ENCODE data around the gene NHLRC4. TPM values are rescaled to one million over a fixed set of nuclear protein-coding genes. Genes with fewer than 3 reads are reported as not detected.

NHLRC4 gene
- total RNA-seq, 2 experiments from 2014 or later: 0.45 to 0.55 TPM

GRCh38 chr16:574021-574760 is 7.4 kb downstream of the NHLRC4 start:
- Mint-ChIP-seq H3K36me3 (ENCODE audit: low read depth) (peaks cover 4% of the 10 kb centered on the region), H3K27ac (no peak overlapping the region), H3K9me3 (no peaks in the 10 kb centered on the region), H3K4me1 (ENCODE audit: low read depth) (peaks cover 19% of the 10 kb centered on the region), H3K4me3 (no peak overlapping the region), H3K27me3 (no peaks in the 10 kb centered on the region)
- Histone ChIP-seq H3K4me3 (ENCODE audit: low read length) (no peak overlapping the region), H3K9me3 (ENCODE audit: control insufficient read depth in 1 of 2, insufficient read depth in 1 of 2, low read length in 2 of 2) (no peaks in the 10 kb centered on the region), H3K36me3 (ENCODE audit: insufficient read depth, low read length) (peaks cover 6% of the 10 kb centered on the region), H3K27me3 (ENCODE audit: control insufficient read depth in 1 of 2, insufficient read depth in 2 of 2, low read length in 2 of 2) (no peaks in the 10 kb centered on the region), H3K27ac (ENCODE audit: low read depth in 1 of 2, low read length in 2 of 2) (no peak overlapping the region), H3K4me1 (ENCODE audit: insufficient read depth, low read length) (peaks cover 22% of the 10 kb centered on the region)
- no peak for TF ChIP-seq CTCF (IDR thresholded peaks at IDR 0.05)
- intact Hi-C loops (cut with DNase I, micrococcal nuclease): no loop called here
- ChIA-PET CTCF (no interaction called here), POLR2A (no interaction called here)
- ATAC-seq (ENCODE audit: poor library complexity) (no peak), DNase-seq (no peak)

- Histone ChIP-seq H3K9me3 (ENCODE audit: control insufficient read depth in 1 of 2, insufficient read depth in 1 of 2, low read length in 2 of 2) (no peaks in the 10 kb centered on the region), H3K4me3 (ENCODE audit: low read length) (no peak overlapping the region), H3K4me1 (ENCODE audit: insufficient read depth, low read length) (peaks cover 14% of the 10 kb centered on the region), H3K27ac (ENCODE audit: low read depth in 1 of 2, low read length in 2 of 2) (no peak overlapping the region), H3K27me3 (ENCODE audit: control insufficient read depth in 1 of 2, insufficient read depth in 2 of 2, low read length in 2 of 2) (no peaks in the 10 kb centered on the region), H3K36me3 (ENCODE audit: insufficient read depth, low read length) (peaks cover 6% of the 10 kb centered on the region)
- intact Hi-C loops (cut with DNase I, micrococcal nuclease): no loop called here
- DNase-seq (no peak), ATAC-seq (ENCODE audit: poor library complexity) (no peak)
- no peak for TF ChIP-seq CTCF (IDR thresholded peaks at IDR 0.05)
- H3K4me1 Mint-ChIP-seq (ENCODE audit: low read depth): peaks cover 15% of the 10 kb centered on the region
- H3K9me3 Mint-ChIP-seq: no peaks in the 10 kb centered on the region
- POLR2A ChIA-PET: no interaction called here
- CTCF ChIA-PET: no interaction called here
- no peak overlapping the region for H3K27ac Mint-ChIP-seq
- no peaks in the 10 kb centered on the region for H3K27me3 Mint-ChIP-seq
- peaks cover 4% of the 10 kb centered on the region for H3K36me3 Mint-ChIP-seq (ENCODE audit: low read depth)
- no peak overlapping the region for H3K4me3 Mint-ChIP-seq
Observed at GRCh38 chr16:575354-576196, 8.8 kb downstream of the NHLRC4 start.

GRCh38 chr16:576197-576822 is 9.5 kb downstream of the NHLRC4 start:
- no peak for TF ChIP-seq CTCF (IDR thresholded peaks at IDR 0.05)
- H3K27ac Mint-ChIP-seq: no peak overlapping the region
- POLR2A ChIA-PET: interaction anchor here (0.9 to 1.2 kb wide), 3 partner anchors 12 to 119 kb away, joined by 3 to 6 read pairs (median 3); no protein-coding TSS in a partner anchor

More at GRCh38 chr16:576197-576822, 9.5 kb downstream of the NHLRC4 start:
- peaks cover 6% of the 10 kb centered on the region for H3K36me3 ChIP-seq (ENCODE audit: insufficient read depth, low read length)
- Mint-ChIP-seq H3K9me3 (no peaks in the 10 kb centered on the region), H3K36me3 (ENCODE audit: low read depth) (no peaks in the 10 kb centered on the region), H3K4me3 (no peak overlapping the region), H3K27me3 (no peaks in the 10 kb centered on the region), H3K4me1 (ENCODE audit: low read depth) (peaks cover 8% of the 10 kb centered on the region)
- H3K27ac ChIP-seq (ENCODE audit: low read depth in 1 of 2, low read length in 2 of 2): no peak overlapping the region
- no peaks in the 10 kb centered on the region for H3K27me3 ChIP-seq (ENCODE audit: control insufficient read depth in 1 of 2, insufficient read depth in 2 of 2, low read length in 2 of 2)
- H3K4me1 ChIP-seq (ENCODE audit: insufficient read depth, low read length): peaks cover 7% of the 10 kb centered on the region
- no peak for DNase-seq
- no peak for ATAC-seq (ENCODE audit: poor library complexity)
- CTCF ChIA-PET: no interaction called here
- no peaks in the 10 kb centered on the region for H3K9me3 ChIP-seq (ENCODE audit: control insufficient read depth in 1 of 2, insufficient read depth in 1 of 2, low read length in 2 of 2)
- no peak overlapping the region for H3K4me3 ChIP-seq (ENCODE audit: low read length)
- intact Hi-C loops (cut with DNase I, micrococcal nuclease): no loop called here
